ENCODE results near the gene HGS.

Gene HGS

DNA sequence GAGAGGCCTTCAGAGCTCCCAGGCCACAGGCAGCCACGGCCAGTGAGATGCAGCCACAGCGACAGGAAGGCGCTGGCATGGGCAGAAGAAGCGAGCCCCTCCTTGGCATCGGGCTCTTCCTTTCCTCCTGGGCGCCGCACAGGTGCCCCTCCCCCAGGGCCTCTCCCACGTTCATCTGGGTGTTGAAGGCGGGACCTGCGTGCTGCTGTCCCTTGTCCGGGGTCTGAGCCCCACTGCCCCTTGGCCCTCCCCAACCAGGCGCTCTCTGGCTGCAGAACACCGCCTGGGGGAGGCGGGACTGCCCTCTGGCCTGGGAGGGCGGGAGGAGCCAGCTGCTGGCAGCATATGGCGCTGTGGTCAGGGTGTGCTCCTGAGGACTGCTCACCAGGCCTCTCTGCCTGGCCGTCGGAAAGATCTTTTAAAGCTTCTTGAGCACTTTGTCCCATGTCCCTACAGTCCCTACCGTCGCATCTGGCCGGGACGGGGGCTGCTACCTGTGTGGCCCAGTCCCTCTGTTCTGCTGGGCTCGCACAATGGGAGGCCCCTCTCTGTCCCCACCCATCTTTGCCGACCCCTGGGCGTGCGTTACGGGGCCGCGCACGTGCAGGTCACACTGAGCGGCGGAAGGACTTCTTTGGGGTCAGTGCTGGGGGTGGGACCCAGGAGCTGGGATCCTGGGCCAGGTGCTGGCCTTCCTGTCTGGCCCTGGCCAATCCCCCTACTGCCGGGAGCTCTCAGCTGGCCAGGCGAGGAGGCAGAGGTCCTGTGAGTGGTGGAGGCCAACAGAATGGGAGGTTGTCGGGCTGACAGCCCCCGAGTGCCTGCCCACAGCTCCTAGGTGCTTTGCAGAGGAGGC, 30.0 kb downstream of the HGS start:
- no peaks in the 10 kb centered on the region for H3K27me3 ChIP-seq
- DNase-seq: no peak
- peaks cover 5% of the 10 kb centered on the region; the same call in 1 of the 2 replicates for H3K4me1 ChIP-seq
- TF ChIP-seq, protein P1, sequence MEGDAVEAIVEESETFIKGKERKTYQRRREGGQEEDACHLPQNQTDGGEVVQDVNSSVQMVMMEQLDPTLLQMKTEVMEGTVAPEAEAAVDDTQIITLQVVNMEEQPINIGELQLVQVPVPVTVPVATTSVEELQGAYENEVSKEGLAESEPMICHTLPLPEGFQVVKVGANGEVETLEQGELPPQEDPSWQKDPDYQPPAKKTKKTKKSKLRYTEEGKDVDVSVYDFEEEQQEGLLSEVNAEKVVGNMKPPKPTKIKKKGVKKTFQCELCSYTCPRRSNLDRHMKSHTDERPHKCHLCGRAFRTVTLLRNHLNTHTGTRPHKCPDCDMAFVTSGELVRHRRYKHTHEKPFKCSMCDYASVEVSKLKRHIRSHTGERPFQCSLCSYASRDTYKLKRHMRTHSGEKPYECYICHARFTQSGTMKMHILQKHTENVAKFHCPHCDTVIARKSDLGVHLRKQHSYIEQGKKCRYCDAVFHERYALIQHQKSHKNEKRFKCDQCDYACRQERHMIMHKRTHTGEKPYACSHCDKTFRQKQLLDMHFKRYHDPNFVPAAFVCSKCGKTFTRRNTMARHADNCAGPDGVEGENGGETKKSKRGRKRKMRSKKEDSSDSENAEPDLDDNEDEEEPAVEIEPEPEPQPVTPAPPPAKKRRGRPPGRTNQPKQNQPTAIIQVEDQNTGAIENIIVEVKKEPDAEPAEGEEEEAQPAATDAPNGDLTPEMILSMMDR (IDR thresholded peaks at IDR 0.05; ENCODE audit: low read depth, low read length): no peak
- H3K36me3 ChIP-seq: peaks cover 16% of the 10 kb centered on the region
- H3K9me3 ChIP-seq: no peaks in the 10 kb centered on the region
- H3K4me3 ChIP-seq (ENCODE audit: low read depth, low read length): peak overlapping the region; percentile 78

GRCh38 chr17:81714412-81715106, 30.7 kb downstream of the HGS start:
- TF ChIP-seq, protein P1 (IDR thresholded peaks at IDR 0.05; ENCODE audit: low read depth, low read length): no peak
- Histone ChIP-seq H3K9me3 (no peaks in the 10 kb centered on the region), H3K4me1 (peaks cover 5% of the 10 kb centered on the region; the same call in 1 of the 2 replicates), H3K4me3 (ENCODE audit: low read depth, low read length) (no peak overlapping the region), H3K27me3 (no peaks in the 10 kb centered on the region), H3K36me3 (peaks cover 14% of the 10 kb centered on the region)
- no peak for DNase-seq

- Histone ChIP-seq H3K36me3 (peaks cover 14% of the 10 kb centered on the region), H3K9me3 (no peaks in the 10 kb centered on the region), H3K27me3 (no peaks in the 10 kb centered on the region), H3K4me1 (peaks cover 5% of the 10 kb centered on the region; the same call in 1 of the 2 replicates), H3K4me3 (ENCODE audit: low read depth, low read length) (no peak overlapping the region)
- TF ChIP-seq, protein P1 (IDR thresholded peaks at IDR 0.05; ENCODE audit: low read depth, low read length): no peak
- no peak for DNase-seq
These were observed 31.5 kb downstream of the HGS start for GRCh38 chr17:81715107-81715871.

- H3K36me3 ChIP-seq: peaks cover 14% of the 10 kb centered on the region
- TF ChIP-seq, protein P1 (IDR thresholded peaks at IDR 0.05; ENCODE audit: low read depth, low read length): no peak
- no peaks in the 10 kb centered on the region for H3K27me3 ChIP-seq
- H3K4me1 ChIP-seq: peaks cover 2% of the 10 kb centered on the region; the same call in 1 of the 2 replicates
- H3K4me3 ChIP-seq (ENCODE audit: low read depth, low read length): no peak overlapping the region
- H3K9me3 ChIP-seq: no peaks in the 10 kb centered on the region
- no peak for DNase-seq
These were observed 32.3 kb downstream of the HGS start for GRCh38 chr17:81715872-81716673.

- H3K27me3 ChIP-seq: no peaks in the 10 kb centered on the region
- TF ChIP-seq, protein P1 (IDR thresholded peaks at IDR 0.05; ENCODE audit: low read depth, low read length): no peak
- no peak for DNase-seq
- no peaks in the 10 kb centered on the region; the same call in 1 of the 2 replicates for H3K4me1 ChIP-seq
- H3K9me3 ChIP-seq: no peaks in the 10 kb centered on the region
- no peak overlapping the region for H3K4me3 ChIP-seq (ENCODE audit: low read depth, low read length)
- peaks cover 14% of the 10 kb centered on the region for H3K36me3 ChIP-seq
These were observed 32.8 kb downstream of the HGS start for GRCh38 chr17:81716674-81716996.
